Right forelimb (tissue), 1 donor: ENCODE results near the gene ECM2.

Experiments
- DNase-seq: peaks from one replicate; pipeline ENCODE4 v3.0.0-alpha.2; 2018

ECM2 gene

DNA sequence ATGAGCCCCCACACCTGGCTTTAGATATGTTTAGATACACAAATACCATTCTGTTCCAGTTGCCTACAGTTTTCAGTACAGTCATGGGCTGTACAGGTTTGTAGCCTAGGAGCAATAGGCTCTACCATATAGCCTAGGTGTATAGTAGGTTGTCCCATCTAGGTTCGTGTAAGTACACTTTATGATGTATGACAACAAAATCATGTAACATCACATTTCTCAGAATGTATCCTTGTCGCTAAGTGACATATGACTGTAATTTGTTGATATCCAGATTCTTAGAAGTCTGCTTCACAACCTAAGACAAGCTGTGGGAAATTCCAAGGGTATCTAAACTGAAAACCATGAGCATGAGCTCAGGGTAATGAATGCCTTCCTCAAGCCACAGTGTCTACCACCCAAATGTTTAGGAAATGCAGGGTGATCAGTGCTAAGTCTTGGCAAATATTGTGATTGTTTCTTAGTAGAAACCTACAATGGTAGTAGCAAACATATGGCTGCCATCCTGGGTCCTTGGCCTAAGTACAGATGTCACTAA lies 8.4 kb downstream of the ECM2 start:
- no peak for DNase-seq

DNA sequence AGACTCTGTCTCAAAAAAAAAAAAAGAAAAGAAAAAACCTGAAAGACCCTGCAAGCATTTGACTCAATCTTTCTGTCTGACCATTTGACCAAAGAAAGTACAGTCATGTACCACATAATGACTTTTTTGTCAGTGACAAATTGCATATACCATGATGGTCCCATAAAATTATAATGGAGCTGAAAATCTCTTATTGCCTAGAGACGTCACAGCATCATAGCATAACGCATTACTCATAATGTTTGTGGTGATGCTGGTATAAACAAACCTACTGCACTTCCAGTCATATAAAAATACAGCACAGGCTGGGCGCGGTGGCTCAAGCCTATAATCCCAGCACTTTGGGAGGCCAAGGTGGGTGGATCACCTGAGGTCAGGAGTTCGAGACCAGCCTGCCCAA lies 10.5 kb downstream of the ECM2 start:
- DNase-seq, result no peak

DNA sequence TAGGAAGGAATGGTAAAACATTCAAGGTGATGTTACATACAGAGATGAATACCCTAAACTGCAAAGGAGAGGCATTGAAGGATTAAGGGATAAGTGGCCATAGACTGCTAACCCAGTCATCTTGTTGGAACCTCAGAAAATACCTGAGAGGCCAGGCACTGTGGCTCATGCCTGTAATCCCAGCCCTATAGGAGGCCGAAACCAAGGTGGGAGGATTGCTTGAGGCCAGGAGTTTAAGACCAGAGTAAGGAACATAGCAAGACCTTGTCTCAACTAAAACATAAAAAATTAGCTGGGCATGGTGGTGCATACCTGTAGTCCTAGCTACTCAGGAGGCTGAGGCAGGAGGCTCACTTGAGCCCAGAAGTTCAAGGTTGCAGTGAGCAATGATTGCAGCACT lies 10.9 kb downstream of the ECM2 start:
- DNase-seq, result no peak

DNA sequence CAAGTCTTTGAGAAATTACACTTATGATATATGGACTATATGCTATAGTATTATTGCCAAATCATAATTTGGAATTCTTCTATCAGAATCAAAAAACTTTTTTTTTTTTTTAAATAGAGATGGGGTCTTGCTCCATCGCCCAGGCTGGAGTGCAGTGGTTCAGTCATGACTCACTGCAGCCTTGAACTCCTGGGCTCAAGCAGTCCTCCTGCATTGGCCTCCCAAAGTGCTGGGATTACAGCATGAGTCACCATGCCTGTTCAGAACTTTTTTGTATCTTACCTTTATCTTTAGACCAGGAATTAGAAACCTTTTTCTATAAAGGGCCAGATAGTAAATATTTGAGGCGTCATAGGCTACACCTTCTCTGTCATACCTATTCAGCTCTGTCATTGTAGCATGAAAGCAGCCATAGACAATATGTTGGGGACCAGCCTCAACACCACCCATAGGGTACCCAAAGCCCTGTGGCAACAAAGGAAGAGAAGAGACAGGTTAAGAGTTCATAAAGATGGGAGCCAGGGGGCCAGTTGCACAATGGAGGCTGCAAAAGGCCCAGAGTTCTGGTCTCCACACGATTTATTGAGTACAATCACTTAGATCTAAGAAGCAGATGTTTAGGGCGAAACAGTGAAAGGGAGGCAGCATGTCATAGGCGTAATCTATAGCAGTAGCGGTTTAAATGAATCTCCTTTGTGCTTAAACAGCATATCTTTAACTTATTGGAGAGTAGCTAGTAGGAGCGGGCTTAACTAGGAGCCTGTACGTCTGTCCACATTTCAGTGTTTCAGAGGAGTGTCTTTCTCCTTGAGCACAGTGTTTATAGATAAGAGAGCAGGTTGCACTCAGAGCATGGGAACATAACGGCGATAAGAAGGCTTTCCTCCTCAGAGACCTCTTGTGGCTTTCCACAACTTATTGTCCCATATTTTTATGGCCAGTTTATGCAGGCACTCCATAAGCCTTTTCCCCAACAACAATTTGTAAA lies 12.5 kb downstream of the ECM2 start:
- no peak for DNase-seq

DNA sequence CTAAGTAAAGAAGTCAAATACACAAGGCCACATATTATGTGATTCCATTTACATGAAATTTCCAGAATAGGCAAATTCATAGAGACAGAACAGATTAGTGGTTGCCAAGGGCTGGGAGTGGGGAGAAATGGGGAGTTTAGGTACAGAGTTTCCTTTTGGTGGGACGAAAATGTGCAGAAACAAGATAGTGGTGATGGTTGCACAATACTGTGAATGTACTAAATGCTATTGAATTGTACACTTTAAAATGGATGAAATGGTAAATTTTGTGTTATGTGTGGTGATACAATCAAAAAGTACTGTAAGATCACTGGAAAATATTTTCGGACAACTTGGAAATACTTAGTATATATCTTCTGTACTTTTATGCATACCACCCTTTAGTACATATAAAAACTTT lies 15.0 kb downstream of the ECM2 start:
- DNase-seq, result no peak

DNA sequence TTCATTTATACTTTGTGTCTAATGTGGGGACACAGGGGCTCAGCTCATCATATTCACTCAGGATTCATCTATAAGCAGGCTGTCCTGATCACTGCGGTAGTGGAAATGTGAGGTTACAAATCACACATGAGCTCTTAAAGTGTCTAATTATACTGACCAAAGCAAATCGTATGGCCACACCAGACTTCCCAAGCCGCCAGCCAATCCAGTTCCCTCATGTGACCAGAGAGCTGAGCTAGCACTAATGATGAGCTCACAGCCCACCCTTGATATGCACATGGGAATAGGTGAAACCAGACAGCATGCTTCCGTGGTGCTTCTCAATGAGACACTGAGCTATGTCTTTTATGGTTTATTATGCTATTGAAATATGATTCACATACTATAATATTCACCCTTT lies 17.6 kb downstream of the ECM2 start:
- DNase-seq, result no peak

DNA sequence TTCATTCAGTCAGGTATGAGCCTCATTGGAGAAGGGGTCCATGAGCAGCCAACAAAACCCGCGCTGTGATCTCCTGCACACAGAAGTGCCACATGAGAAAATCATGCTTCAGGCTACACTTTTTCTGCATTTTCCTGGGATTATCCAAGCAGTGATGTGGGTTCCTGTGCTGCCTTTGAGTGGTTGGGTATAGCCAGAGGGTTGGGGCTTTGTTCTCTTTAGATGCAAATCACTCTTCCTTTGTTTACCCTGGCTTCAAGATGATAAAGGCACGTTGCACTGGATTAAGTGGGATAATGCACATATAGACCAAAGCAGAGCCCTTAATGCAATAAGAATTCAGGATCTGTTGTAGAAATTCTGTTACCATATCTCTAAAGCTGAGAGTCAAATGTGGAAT lies 18.7 kb downstream of the ECM2 start:
- DNase-seq, result no peak

DNA sequence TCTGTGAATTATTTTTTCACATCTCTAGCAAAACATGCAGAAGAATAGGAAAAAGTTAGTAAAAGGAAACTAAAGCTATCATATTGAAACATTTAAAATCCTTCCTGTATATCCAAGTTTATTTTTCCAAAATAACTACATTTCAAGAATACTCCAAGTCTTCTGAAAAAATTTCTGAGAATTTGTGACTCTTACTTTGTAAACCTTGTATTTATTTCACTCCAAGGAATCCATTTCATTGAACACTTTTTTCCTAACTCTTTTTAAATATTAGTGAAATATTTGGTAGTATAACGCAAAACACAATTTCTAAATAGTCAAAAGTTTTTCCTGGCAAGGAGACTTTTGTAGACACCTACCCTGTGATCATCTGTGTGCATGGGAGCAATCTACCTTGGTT lies 19.3 kb downstream of the ECM2 start:
- no peak for DNase-seq

DNA sequence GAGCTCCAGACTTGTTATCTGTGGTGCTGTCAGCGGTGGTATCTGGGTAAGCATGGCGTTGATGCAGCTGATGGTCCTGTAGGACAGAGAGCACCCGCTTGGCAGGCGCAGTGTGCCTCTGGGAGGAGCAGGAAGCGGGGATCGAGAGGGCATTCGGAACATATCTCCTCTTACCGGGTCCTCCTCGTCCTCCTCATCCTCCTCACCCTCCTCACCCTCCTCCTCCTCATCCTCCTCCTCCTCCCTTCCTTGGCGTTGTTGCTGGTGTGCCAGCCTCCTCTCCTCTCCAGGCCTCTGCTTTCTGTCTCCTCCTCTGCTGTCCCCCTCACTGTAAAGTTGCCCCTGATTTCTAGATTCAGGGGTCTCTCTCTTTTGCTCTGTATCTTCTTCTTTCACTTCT lies 21.2 kb downstream of the ECM2 start:
- DNase-seq, result no peak

DNA sequence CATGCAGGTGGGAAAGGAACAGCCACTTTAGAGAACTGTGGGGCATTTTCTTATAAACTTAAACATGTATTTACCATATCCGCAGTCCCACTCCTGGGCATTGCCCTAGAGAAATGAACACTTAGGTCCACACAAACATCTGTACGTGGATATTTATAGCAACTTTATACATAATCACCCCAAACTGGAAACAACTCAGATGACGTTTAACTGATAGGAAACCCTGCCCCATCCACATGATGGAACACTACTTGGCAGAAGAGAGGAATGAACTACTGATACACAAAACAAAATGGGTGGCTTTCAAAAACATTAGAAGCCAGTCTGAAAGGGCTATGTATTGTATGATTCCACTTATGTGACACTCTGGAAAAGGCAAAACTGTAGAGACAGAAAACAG lies 22.4 kb downstream of the ECM2 start:
- no peak for DNase-seq

DNA sequence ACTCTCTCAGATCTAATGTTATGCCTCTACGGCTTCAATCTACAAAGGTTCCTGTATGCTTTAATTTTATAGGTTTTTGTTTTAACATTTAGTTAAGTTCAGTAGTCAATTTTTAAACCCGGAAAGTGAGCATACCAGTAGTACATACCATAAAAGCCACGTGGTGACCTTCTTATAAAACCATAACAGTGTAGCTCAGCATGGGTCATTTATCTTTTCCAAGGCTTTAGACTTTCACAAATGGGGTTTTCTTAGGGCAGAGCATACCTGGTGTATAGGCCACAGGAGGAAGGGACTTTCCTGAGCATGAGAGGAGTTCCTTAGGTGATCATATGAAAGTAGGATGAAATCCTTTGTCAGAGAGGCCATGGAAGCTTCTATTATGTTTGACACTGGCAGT lies 23.2 kb downstream of the ECM2 start:
- no peak for DNase-seq

DNA sequence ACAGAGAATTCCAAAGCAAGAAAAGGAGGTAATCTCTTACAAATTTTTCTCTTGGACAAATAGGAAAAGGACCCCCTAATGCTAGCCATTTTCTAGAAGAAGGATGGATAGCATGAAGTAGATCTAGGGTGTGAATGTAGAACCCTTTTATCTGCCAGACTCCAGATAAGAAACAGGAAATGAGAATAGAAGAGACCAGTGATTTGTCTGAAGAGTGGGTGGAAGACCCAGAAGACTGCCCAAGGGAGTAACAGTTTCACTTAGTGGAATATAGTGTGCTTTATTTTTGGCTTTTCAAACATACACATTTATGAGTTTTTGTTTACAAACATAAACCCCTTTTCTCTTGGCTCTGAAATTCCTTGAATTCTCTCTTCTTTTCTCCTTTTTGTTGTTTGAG lies 25.0 kb downstream of the ECM2 start:
- no peak for DNase-seq

DNA sequence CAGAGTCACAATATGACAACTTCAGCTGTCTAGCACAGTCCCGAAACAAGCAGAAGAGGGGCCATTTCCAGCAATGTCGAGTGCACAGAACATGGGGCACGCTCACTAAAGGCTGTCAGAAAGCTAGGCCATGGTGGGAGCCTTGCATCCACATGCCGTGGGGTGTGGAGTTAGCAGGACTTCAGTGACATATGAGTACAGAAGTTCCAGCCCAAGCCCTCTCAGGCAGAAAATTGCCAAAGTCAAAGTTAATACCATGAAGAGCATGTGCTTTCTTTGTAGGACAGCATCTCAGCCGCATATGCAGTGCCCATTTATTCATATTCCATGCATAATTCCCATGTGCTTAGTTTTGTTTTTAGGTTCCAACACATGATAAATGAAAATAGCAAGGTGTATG lies 26.7 kb downstream of the ECM2 start:
- no peak for DNase-seq

DNA sequence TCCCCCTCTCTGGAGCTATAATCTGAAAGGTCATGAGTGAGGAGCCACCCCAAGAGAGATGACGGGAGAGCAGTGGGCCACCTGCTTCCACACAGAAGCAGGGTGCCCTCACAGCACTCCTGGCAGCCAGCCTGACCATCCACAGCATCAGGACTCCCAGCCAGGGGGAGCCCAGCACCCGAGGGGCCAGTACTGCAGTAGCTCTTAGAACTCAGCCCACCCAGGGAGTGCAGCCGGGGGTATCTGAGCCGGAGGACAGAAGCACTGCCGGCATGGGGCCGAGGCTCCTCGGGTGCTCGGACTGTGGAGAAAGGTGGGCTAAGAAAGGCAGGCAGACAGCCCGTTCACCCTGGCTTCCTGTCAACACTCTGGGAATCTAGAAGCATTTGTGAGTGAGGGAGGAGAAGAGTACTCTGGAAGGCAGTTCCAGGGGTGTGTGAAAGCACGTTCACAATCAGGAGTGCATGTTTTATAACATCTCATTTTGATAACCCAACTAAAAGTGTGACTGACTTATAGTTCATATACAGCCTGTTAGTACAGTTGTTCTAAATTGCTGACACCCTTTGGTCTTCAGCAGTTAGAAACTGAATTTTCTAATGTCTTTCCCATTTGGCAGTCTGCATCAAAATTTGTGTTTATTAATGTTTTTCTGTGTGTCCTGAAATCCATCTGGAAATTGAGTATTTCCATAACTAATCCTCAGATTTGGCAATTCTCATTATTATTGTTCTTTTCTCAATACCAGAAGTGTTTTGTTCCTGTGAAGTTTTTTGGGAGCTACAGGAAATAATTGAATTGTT lies 27.6 kb downstream of the ECM2 start:
- DNase-seq, result no peak

DNA sequence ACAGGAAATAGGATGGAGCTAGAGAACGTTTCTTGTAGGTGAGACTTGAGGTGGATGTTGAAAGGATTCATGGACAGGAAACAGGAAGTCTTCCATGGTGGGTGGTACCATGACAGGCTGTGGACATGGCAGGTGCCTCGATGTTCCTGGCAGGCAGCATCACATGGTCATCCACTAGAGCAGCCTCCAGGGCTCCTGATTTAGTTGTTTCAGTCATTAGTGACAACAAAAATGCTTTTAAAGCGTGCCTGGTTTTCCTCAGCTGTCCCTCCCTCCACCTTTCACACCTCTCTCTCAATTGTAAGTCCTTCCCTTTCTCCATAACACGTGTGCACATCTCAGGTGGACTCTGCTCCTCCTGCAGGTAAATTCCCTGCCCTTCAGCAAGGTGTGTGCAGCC lies 28.3 kb downstream of the ECM2 start:
- DNase-seq, result no peak

DNA sequence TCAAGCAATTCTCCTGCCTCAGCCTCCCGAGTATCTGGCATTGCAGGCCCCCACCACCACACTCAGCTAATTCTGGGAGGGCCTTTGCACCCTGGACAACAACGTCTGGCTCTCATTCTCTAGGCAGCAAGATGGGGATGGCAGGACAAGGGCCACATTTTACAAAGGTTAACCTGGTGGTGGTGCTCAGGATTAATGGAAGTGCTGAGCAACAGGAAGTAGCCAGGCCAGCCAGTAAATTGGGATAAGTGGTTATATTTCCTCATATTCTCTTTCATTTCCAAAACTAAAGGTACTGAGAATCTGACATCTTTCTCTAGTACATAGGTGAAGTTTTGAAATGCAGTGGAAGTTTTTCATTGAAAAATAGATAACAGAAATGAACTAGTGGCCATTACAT lies 28.8 kb downstream of the ECM2 start:
- DNase-seq, result no peak

DNA sequence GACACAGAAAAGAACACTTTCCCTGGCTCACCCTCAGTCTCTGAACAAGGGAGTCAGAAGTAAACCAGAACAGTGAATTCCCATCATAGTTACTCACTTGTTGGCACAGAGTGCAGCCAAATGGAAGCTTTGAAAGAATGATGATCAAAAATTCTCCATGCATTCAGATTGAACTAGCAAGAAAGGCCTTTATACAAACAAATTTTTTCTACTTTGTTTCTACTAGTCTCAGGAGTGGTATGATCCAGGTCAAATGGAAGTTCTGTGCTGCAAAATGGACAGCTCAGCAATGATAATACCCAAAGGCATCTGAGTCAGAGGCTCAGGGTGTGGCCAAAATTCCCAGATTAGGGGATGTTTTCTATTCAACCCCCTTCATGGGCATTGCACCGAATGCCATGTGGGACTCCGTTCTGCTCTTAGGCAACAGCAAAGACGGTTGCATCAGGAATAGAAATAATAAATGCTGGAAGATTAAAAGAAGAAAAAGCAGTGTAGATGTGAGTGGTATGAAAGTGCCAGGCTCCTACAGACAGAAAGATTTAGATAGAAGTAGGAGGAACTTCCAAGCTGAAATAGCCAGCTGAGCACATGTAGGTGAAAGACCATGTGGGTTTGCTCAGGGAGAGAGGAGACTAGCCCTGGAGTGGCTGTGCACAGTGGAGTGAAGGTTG lies 29.5 kb downstream of the ECM2 start:
- DNase-seq, result no peak

DNA sequence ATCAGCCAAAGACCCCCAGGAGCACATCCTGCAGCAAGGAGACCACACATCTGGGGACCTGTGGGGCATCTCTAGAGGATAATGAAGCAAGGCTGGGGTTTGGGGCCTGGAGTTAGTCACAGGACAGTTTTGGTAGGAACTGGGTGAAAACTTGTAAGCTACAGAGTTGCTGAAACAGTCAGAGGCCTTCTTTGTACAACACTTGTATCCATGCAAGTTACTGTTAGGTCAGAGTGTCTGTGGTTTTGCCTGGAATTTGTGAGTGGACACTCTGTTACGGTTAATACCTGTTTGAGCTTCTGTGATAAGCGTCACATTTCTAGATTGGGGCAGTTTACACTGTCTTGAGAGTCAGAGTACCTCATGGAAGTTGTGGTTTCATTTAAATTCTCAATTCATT lies 30.9 kb downstream of the ECM2 start:
- DNase-seq, result no peak

DNA sequence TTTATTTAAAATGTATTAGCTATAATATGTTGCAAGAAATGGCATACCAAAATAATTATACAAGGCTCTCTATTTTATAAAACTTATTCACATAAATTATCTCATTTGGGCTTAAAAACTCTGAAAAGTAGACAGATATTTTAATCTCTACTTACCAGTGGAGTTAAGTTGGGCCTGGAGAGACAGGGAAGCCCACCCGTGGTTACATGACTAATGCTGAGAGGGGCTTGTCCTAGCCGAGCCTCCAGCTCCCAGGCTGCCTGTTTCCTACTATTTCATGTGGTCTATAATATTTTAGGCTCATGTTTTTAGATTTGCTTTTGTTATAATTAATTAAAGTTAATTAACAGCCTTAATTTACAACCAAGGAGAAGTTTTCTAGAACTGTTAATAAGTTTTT lies 32.6 kb downstream of the ECM2 start:
- DNase-seq, result no peak

DNA sequence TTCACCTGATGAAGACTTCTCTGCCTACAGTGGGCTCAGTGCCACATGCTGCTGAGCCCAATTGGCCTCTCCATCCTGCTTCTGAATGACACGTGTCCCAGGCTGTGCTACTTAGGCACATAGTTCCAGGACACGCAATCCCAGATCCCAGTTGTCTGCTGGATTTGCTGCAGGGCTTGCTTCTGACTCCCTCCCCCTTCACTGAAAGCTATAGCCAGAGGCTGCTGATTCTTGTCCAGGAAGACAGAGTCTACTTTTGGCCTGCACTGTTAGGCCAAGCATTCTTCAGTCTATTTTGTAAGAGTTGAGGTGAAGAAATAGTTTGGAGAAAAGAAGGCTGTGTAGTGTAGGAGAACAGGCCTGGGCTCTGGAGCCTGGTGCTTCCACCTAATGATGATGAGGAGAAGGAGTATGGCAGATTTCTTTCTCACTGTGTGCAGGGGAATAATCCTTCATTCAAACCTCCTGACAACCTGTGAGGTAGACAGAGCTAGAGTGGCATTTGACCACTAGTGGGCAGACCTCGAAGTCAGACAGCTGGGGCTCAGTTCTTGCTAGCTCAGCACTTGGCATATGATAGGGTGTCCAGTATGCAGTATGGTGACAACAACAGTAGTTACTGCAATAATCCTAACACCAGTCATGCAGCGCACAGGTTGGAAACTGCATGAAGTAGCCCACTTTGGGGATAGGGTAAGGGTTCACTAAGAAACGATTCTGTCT lies 34.0 kb downstream of the ECM2 start:
- DNase-seq, result no peak

DNA sequence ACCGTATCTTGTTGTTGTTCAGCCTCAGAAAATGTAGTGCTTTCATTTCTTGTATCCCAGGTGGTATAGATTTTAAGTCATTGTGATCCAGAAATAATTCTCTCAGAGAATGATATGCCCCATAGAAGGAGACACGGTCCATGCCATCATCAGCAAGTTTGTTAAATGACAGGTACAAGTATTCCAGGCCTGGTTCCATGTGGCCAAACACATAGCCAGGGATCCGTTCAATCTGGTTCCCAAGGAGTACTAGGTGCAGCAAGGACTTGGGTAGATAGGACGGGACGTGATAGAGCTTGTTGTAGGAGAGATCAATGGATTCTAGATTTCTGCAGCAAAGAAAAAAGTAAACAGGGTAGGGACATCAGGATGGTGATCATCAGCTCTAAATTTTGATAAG lies 35.1 kb downstream of the ECM2 start:
- DNase-seq, result no peak

DNA sequence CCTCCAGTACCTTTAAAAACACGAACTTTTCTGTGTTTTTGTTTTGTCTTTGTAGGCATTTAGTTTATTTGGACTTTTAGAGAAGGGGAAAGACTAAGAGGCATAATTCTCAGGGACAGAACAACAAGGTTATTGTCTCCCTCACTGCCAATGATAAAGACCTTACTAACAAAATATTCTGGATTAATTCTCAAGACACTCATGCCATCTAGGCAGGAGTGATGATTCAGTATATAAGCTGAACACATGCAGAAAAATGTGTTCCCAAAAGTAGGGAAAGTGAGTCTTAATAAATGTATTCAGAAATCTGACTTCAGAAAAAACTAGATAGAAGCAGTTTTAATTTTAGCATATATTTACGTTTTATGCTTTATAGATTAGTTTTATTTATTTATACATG lies 36.1 kb downstream of the ECM2 start:
- DNase-seq, result no peak
